Body of pancreas (tissue), 4 donors: Measurements from ENCODE around the gene FAM234B. TPM values are rescaled to one million over a fixed set of nuclear protein-coding genes. Genes with fewer than 3 reads are reported as not detected.

ENCODE experiments used
- ATAC-seq: fragments of 150-250 bp; one replicate; pipeline ENCODE4 v1.9.1; 2016
- DNase-seq, 4 donors: peaks; one replicate each; pipeline ENCODE4 v3.0.0-alpha.2; 2019
- H3K27ac ChIP-seq, 4 donors: fragments of 200-600 bp; sonication (generic); 1 replicate in 3 of 4; 2 replicates in 1 of 4; pipeline versions ENCODE4 v1.5.1 to v1.6.1; 2016 to 2019; ENCODE audit warnings: mild to moderate bottlenecking in 1 of 4, mixed read lengths in 1 of 4, moderate library complexity in 1 of 4
- H3K27me3 ChIP-seq, 2 donors: fragments of 200-600 bp; sonication (generic); one replicate each; pipeline ENCODE4 v1.6.0; 2016; ENCODE audit warnings: mild to moderate bottlenecking in 1 of 2
- H3K36me3 ChIP-seq, 2 donors: fragments of 200-600 bp; sonication (generic); replicated peaks in 1 of 2; 2 replicates each; pipeline ENCODE4 v1.5.1; 2016; ENCODE audit warnings: low read depth in 2 of 2; ENCODE audit not compliant: insufficient read depth in 1 of 2
- H3K4me1 ChIP-seq: fragments of 200-600 bp; sonication (generic); one replicate; pipeline ENCODE4 v1.6.0; 2016
- H3K4me3 ChIP-seq, 2 donors: fragments of 200-600 bp; sonication (generic); 1 replicate in 1 of 2; 2 replicates in 1 of 2; pipeline ENCODE4 v1.5.1; 2016 to 2019
- H3K9me3 ChIP-seq, 3 donors: fragments of 200-600 bp; sonication (generic); 1 replicate in 2 of 3; 2 replicates in 1 of 3; pipeline ENCODE4 v1.5.1; 2016
- CTCF ChIP-seq, 7 experiments: fragments of 450-650 bp in 4 of 7; fragments of 200-600 bp in 3 of 7; sonication (generic) in 3 of 7; IDR thresholded peaks; one replicate each; pipeline ENCODE4 v1.5.1; 2016 to 2019; ENCODE audit warnings: antibody characterized with exemption in 7 of 7
- POLR2A ChIP-seq, 3 donors: fragments of 450-650 bp; IDR thresholded peaks; one replicate each; pipeline ENCODE4 v1.6.1; 2016; ENCODE audit warnings: antibody characterized with exemption in 3 of 3, mild to moderate bottlenecking in 2 of 3
- WGBS, 2 donors: methylation state at CpG; one replicate each; pipeline ENCODE4 v1.1.5; 2017; 5-methylcytosine and 5-hydroxymethylcytosine counted together
- intact Hi-C: fragments of 100-400 bp; cut with DNase I; formaldehyde crosslinking; loops from one replicate; pipeline ENCODE4 v1.15.1; 2023
- total RNA-seq, 2 donors: library from RNA; depleted of rRNA; stranded (reverse); fragments of >200 nt; gene quantifications; one replicate each; pipeline ENCODE4 v1.1.0, GENCODE V29; 2016

FAM234B gene
- total RNA-seq, 2 donors from 2014 or later, result 8.0 to 9.6 TPM

GRCh38 chr12:13121568-13121967, 77.4 kb downstream of the FAM234B start:
- ATAC-seq, result no peak
- intact Hi-C loops, result no loop called here
- no peaks in the 10 kb centered on the region for H3K27me3 ChIP-seq

DNA sequence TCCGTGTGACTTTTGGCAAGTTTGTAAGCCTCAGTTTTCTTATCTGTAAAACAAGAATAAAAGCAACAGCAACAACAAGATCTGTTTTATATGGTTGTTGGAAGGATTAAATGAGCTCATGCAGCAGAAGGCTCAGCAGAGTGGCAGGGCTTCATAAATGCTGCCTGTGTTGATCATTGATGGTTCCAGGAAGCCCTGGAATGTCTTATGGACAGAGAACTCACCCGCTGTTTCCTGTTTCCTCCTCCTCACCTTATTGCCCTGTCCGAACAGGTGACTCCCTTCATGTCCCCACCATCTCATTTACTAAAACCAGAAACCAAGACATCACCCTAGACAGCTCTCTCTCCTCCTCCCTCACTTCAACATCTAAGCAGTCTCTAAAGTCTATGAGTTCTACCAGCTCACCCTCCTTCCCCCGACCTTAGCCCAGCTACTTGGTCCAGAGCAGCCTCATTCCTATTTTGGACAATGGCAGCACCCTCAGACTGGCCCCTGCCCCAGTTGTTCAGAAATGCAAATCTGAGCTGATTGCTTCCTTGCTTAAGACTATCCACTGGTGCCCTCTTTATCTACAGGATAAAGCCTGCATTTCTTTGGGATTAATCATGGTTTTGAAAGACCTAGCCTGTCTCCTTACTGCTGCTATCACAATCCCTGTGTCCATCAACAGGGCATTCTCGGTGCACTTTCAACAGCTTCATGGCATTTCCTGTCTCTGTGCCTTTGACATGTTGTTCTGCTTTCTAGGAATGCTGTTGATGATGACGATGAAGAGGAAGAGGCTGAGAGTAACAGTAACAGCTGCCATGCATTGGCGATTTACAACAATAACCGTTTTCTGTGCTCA, 80.7 kb downstream of the FAM234B start:
- DNase-seq (no peak), ATAC-seq (no peak)
- WGBS, 2 donors, result 70 to 73% methylated on average over 8 of the region's 8 CpGs
- intact Hi-C loops, result no loop called here
- no peak for TF ChIP-seq CTCF (IDR thresholded peaks at IDR 0.05)
- TF ChIP-seq POLR2A (IDR thresholded peaks at IDR 0.05), result no peak
- Histone ChIP-seq H3K27ac (no peak overlapping the region), H3K4me3 (no peak overlapping the region), H3K9me3 (no peaks in the 10 kb centered on the region), H3K36me3 (no peaks in the 10 kb centered on the region), H3K27me3 (no peaks in the 10 kb centered on the region), H3K4me1 (no peaks in the 10 kb centered on the region)

More at GRCh38 chr12:13121568-13121967, 77.4 kb downstream of the FAM234B start:
- TF ChIP-seq POLR2A (IDR thresholded peaks at IDR 0.05) (no peak), CTCF (IDR thresholded peaks at IDR 0.05) (no peak)
- 87 to 90% methylated on average over 5 of the region's 5 CpGs for WGBS, 2 donors
- Histone ChIP-seq H3K27ac (no peak overlapping the region), H3K9me3 (no peaks in the 10 kb centered on the region), H3K4me1 (no peaks in the 10 kb centered on the region), H3K36me3 (no peaks in the 10 kb centered on the region), H3K4me3 (no peak overlapping the region)
- no peak for DNase-seq

DNA sequence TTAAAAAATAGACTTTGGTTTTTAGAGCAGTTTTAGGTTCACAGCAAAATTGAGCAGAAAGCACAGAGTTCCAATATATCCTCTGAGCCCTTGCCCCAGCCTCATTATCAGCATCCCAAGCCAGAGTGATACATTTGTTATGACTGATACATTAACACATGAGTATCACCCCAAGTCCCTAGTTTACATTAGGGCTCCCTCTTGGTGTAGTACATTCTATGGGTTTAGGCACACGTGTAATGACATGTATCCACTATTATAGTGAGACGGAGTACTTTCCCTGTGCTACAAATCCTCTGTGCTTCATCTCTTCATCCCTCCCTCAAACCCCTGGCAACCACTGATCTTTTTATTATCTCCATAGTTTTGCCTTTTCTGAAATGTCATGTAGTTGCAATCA, 81.8 kb downstream of the FAM234B start:
- TF ChIP-seq POLR2A (IDR thresholded peaks at IDR 0.05), result no peak
- no peak for DNase-seq
- Histone ChIP-seq H3K4me1 (no peaks in the 10 kb centered on the region), H3K36me3 (no peaks in the 10 kb centered on the region), H3K27me3 (no peaks in the 10 kb centered on the region), H3K27ac (no peak overlapping the region), H3K9me3 (no peaks in the 10 kb centered on the region), H3K4me3 (no peak overlapping the region)
- intact Hi-C loops, result no loop called here
- ATAC-seq, result no peak
- 79 to 85% methylated on average over 2 of the region's 2 CpGs for WGBS, 2 donors

- Histone ChIP-seq H3K27me3 (no peaks in the 10 kb centered on the region), H3K27ac (no peak overlapping the region), H3K9me3 (no peaks in the 10 kb centered on the region), H3K4me1 (no peaks in the 10 kb centered on the region), H3K4me3 (no peak overlapping the region), H3K36me3 (no peaks in the 10 kb centered on the region)
- DNase-seq (no peak), ATAC-seq (no peak)
- TF ChIP-seq CTCF (IDR thresholded peaks at IDR 0.05) (no peak), POLR2A (IDR thresholded peaks at IDR 0.05) (no peak)
- 88% methylated on average over 3 of the region's 3 CpGs for WGBS, 2 donors
- intact Hi-C loops, result no loop called here
These were observed 82.3 kb downstream of the FAM234B start for GRCh38 chr12:13126494-13126893.

GRCh38 chr12:13127444-13127843, 83.3 kb downstream of the FAM234B start:
- DNase-seq (no peak), ATAC-seq (no peak)
- H3K27ac ChIP-seq, result no peak overlapping the region
- 34 to 42% methylated on average over 4 to 5 of the region's 5 CpGs for WGBS, 2 donors
- no peaks in the 10 kb centered on the region for H3K36me3 ChIP-seq
- TF ChIP-seq CTCF (IDR thresholded peaks at IDR 0.05), result no peak
- TF ChIP-seq POLR2A (IDR thresholded peaks at IDR 0.05), result no peak
- no peaks in the 10 kb centered on the region for H3K4me1 ChIP-seq
- no peaks in the 10 kb centered on the region for H3K27me3 ChIP-seq
- intact Hi-C loops, result no loop called here
- no peak overlapping the region for H3K4me3 ChIP-seq
- no peaks in the 10 kb centered on the region for H3K9me3 ChIP-seq
